ENCODE data around the gene SNTG2.

Gene SNTG2

GRCh38 chr2:1002350-1002749, 51.7 kb downstream of the SNTG2 start:
- no peak for DNase-seq (ENCODE audit: low spot score)

GRCh38 chr2:1004398-1004797, 53.7 kb downstream of the SNTG2 start:
- DNase-seq (ENCODE audit: low spot score): no peak

- no peak for DNase-seq (ENCODE audit: low spot score)
Measured at GRCh38 chr2:1010415-1010930, 59.8 kb downstream of the SNTG2 start.

GRCh38 chr2:1011006-1011405, 60.4 kb downstream of the SNTG2 start:
- DNase-seq (ENCODE audit: low spot score): no peak

- no peak for DNase-seq (ENCODE audit: low spot score)
Measured at GRCh38 chr2:1011985-1012384, 61.3 kb downstream of the SNTG2 start.

GRCh38 chr2:1014802-1015201, 64.2 kb downstream of the SNTG2 start:
- DNase-seq (ENCODE audit: low spot score): no peak

- DNase-seq (ENCODE audit: low spot score): no peak
Measured at GRCh38 chr2:1016500-1016899, 65.9 kb downstream of the SNTG2 start.

GRCh38 chr2:1017827-1018226, 67.2 kb downstream of the SNTG2 start:
- DNase-seq (ENCODE audit: low spot score): no peak

GRCh38 chr2:1020206-1020605, 69.6 kb downstream of the SNTG2 start:
- no peak for DNase-seq (ENCODE audit: low spot score)

- DNase-seq (ENCODE audit: low spot score): no peak
Measured at GRCh38 chr2:1022178-1022577, 71.5 kb downstream of the SNTG2 start.

- no peak for DNase-seq (ENCODE audit: low spot score)
Measured at GRCh38 chr2:1024981-1025380, 74.3 kb downstream of the SNTG2 start.

GRCh38 chr2:1026141-1026540, 75.5 kb downstream of the SNTG2 start:
- no peak for DNase-seq (ENCODE audit: low spot score)

- no peak for DNase-seq (ENCODE audit: low spot score)
Measured at GRCh38 chr2:1028831-1029230, 78.2 kb downstream of the SNTG2 start.

GRCh38 chr2:1032030-1032429, 81.4 kb downstream of the SNTG2 start:
- no peak for DNase-seq (ENCODE audit: low spot score)

- no peak for DNase-seq (ENCODE audit: low spot score)
Measured at GRCh38 chr2:1033069-1033468, 82.4 kb downstream of the SNTG2 start.

- DNase-seq (ENCODE audit: low spot score): no peak
Measured at GRCh38 chr2:1037066-1037465, 86.4 kb downstream of the SNTG2 start.

GRCh38 chr2:1039549-1039948, 88.9 kb downstream of the SNTG2 start:
- DNase-seq (ENCODE audit: low spot score): no peak

GRCh38 chr2:1041012-1041805, 90.6 kb downstream of the SNTG2 start:
- peak; percentile 2 for DNase-seq (ENCODE audit: low spot score)

- DNase-seq (ENCODE audit: low spot score): no peak
Measured at GRCh38 chr2:1045109-1045508, 94.5 kb downstream of the SNTG2 start.

- no peak for DNase-seq (ENCODE audit: low spot score)
Measured at GRCh38 chr2:1046067-1046466, 95.4 kb downstream of the SNTG2 start.

- peak; percentile 8 for DNase-seq (ENCODE audit: low spot score)
Measured at GRCh38 chr2:1047485-1047884, 96.8 kb downstream of the SNTG2 start.

- DNase-seq (ENCODE audit: low spot score): no peak
Measured at GRCh38 chr2:1049691-1050090, 99.0 kb downstream of the SNTG2 start.

- peak; percentile 24 for DNase-seq (ENCODE audit: low spot score)
Measured at GRCh38 chr2:1051075-1051474, 100.4 kb downstream of the SNTG2 start.

GRCh38 chr2:1052771-1053191, 102.1 kb downstream of the SNTG2 start:
- no peak for DNase-seq (ENCODE audit: low spot score)

All from SW480 (cell line).